Esophagus muscularis mucosa (tissue), 4 donors: ENCODE data around the gene CNGA1. TPM values are rescaled to one million over a fixed set of nuclear protein-coding genes. Genes with fewer than 3 reads are reported as not detected.
"Not testable (repeated sequence)": the region's sequence is repeated elsewhere in the genome, so short reads cannot be mapped to it uniquely, and the experiment has no call there.

Experiments
- DNase-seq: peaks from one replicate; pipeline ENCODE4 v3.0.0-alpha.2; 2017; ENCODE audit errors: extremely low spot score
- H3K27ac ChIP-seq, 4 donors: fragments of 200-600 bp; sonication (generic); replicated peaks in 1 of 4; 1 replicate in 3 of 4; 2 replicates in 1 of 4; pipeline ENCODE4 v1.5.1; 2016 to 2019; ENCODE audit warnings: mild to moderate bottlenecking in 1 of 4
- H3K27me3 ChIP-seq, 4 donors: fragments of 200-600 bp; sonication (generic); one replicate each; pipeline versions ENCODE4 v1.5.1 to v1.6.0; 2016 to 2019
- H3K36me3 ChIP-seq, 4 donors: fragments of 200-600 bp; sonication (generic); one replicate each; pipeline ENCODE4 v1.5.1; 2016 to 2019
- H3K4me1 ChIP-seq, 4 donors: fragments of 200-600 bp; sonication (generic); one replicate each; pipeline ENCODE4 v1.5.1; 2016 to 2019
- H3K4me3 ChIP-seq, 4 donors: fragments of 200-600 bp; sonication (generic); 1 replicate in 2 of 4; 2 replicates in 2 of 4; pipeline ENCODE4 v1.5.1; 2016 to 2019; ENCODE audit warnings: mild to moderate bottlenecking in 4 of 4, moderate library complexity in 1 of 4
- H3K9me3 ChIP-seq, 4 donors: fragments of 200-600 bp; sonication (generic); 1 replicate in 3 of 4; 2 replicates in 1 of 4; pipeline ENCODE4 v1.5.1; 2016 to 2019
- EP300 ChIP-seq: sonication (generic); formaldehyde crosslinking; IDR thresholded peaks from one replicate; pipeline ENCODE4 v1.6.1; 2017; ENCODE audit warnings: antibody characterized with exemption
- POLR2A ChIP-seq: fragments of 450-650 bp; IDR thresholded peaks from one replicate; pipeline ENCODE4 v1.6.1; 2017; ENCODE audit warnings: antibody characterized with exemption, moderate library complexity, mild to moderate bottlenecking, low read depth
- POLR2AphosphoS5 ChIP-seq, 2 donors: sonication (generic); formaldehyde crosslinking; IDR thresholded peaks; one replicate each; pipeline ENCODE4 v1.6.1; 2017; ENCODE audit warnings: antibody characterized with exemption in 2 of 2
- WGBS: methylation state at CpG from one replicate; pipeline ENCODE4 v1.1.5; 2018; 5-methylcytosine and 5-hydroxymethylcytosine counted together
- intact Hi-C: fragments of 100-400 bp; cut with DNase I; formaldehyde crosslinking; loops from one replicate; pipeline ENCODE4 v1.15.1; 2023
- total RNA-seq, 4 donors: library from RNA; depleted of rRNA; stranded (reverse); fragments of >200 nt; gene quantifications; one replicate each; pipeline versions ENCODE4 v1.1.0 to v1.2.1, GENCODE V29; 2016
- TF ChIP-seq, protein P1 (sequence below), 3 experiments: fragments of 200-600 bp in 2 of 3; fragments of 450-650 bp in 1 of 3; sonication (generic) in 2 of 3; IDR thresholded peaks; one replicate each; pipeline ENCODE4 v1.5.1; 2017 to 2019; ENCODE audit warnings: antibody characterized with exemption in 3 of 3, mild to moderate bottlenecking in 2 of 3, moderate library complexity in 1 of 3

The CNGA1 gene
- total RNA-seq, 4 donors from 2014 or later = 0.33 to 4.0 TPM; not detected in 2

DNA sequence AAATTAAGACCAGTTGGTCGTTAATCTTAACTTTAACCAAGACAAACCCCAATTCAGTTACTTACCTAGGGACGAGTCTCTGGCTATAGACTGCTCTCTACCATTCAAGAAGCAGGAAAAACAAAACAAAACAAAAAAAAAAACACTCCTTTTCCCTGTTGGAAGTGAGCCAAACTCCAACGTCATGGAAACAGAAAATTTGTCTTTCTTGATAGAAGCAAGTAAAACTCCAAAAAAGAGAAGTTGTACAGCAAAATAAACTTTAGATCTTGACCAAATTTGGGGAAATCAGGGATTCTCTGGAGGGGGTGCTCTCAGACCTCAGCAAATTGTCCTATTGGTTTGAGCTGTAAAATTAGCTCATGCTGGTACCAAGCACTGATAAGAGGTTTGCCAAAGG, 3.7 kb downstream of the CNGA1 start:
- H3K36me3 ChIP-seq = no peaks in the 10 kb centered on the region
- no peak for TF ChIP-seq POLR2AphosphoS5 (IDR thresholded peaks at IDR 0.05)
- TF ChIP-seq EP300 = no peak
- TF ChIP-seq POLR2A = no peak
- TF ChIP-seq, protein P1, sequence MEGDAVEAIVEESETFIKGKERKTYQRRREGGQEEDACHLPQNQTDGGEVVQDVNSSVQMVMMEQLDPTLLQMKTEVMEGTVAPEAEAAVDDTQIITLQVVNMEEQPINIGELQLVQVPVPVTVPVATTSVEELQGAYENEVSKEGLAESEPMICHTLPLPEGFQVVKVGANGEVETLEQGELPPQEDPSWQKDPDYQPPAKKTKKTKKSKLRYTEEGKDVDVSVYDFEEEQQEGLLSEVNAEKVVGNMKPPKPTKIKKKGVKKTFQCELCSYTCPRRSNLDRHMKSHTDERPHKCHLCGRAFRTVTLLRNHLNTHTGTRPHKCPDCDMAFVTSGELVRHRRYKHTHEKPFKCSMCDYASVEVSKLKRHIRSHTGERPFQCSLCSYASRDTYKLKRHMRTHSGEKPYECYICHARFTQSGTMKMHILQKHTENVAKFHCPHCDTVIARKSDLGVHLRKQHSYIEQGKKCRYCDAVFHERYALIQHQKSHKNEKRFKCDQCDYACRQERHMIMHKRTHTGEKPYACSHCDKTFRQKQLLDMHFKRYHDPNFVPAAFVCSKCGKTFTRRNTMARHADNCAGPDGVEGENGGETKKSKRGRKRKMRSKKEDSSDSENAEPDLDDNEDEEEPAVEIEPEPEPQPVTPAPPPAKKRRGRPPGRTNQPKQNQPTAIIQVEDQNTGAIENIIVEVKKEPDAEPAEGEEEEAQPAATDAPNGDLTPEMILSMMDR (IDR thresholded peaks at IDR 0.05) = no peak
- WGBS = 66% methylated on average over 3 of the region's 3 CpGs
- H3K9me3 ChIP-seq = peaks cover 0 to 1% (median 0%) of the 10 kb centered on the region in 4 donors
- peaks cover 6 to 19% (median 18%) of the 10 kb centered on the region in 4 donors for H3K4me1 ChIP-seq
- no peak for DNase-seq
- peaks cover 0 to 32% (median 6%) of the 10 kb centered on the region in 4 donors for H3K27me3 ChIP-seq
- intact Hi-C loops = no loop called here
- no peak overlapping the region for H3K4me3 ChIP-seq
- H3K27ac ChIP-seq = no peak overlapping the region

DNA sequence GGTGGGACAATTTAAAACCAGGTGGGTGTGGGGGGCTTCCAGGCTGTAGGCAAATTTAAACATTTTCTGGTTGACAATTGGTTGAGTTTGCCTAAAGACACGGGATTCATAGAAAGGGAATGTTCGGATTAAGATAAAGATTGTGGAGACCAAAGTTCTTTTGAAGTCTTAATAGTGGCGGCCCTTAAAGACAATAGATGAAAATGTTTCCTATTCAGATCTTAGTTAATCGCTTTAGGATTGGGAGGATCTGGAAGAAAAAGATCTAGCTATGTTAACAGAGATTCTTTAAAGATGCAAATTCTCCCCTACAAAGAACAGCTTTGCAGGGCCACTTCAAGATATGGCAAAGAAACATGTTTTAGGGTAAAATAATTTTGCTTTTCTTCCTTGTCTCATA, 4.8 kb downstream of the CNGA1 start:
- peaks cover 0 to 10% (median under 1%) of the 10 kb centered on the region in 4 donors for H3K9me3 ChIP-seq
- H3K4me1 ChIP-seq = peaks cover 6 to 11% (median 10%) of the 10 kb centered on the region in 4 donors
- H3K36me3 ChIP-seq = no peaks in the 10 kb centered on the region
- H3K4me3 ChIP-seq = no peak overlapping the region
- 91% methylated on average over 4 of the region's 4 CpGs for WGBS
- intact Hi-C loops = no loop called here
- H3K27me3 ChIP-seq = peaks cover 0 to 22% (median 0%) of the 10 kb centered on the region in 4 donors
- TF ChIP-seq EP300 = no peak
- no peak for TF ChIP-seq POLR2AphosphoS5 (IDR thresholded peaks at IDR 0.05)
- TF ChIP-seq, protein P1 (IDR thresholded peaks at IDR 0.05) = no peak
- TF ChIP-seq POLR2A = no peak
- H3K27ac ChIP-seq = no peak overlapping the region
- DNase-seq = no peak

DNA sequence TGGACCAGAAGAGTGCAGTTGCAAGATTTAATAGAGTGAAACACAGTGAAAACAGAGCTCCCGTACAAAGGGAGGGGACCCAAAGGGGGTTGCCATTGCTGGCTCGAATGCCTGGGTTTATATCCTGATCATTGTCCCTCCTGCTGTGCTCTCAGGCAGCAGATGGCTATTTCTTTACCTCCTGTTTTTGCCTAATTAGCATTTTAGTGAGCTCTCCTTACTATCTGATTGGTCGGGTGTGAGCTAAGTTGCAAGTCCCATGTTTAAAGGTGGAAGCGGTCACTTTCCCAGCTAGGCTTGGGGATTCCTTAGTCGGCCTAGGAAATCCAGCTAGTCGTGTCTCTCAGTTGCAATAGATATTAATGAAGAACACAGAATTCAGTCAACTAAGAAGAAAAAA, 5.6 kb downstream of the CNGA1 start:
- H3K36me3 ChIP-seq, H3K4me3 ChIP-seq, DNase-seq, intact Hi-C loops, H3K27ac ChIP-seq, H3K4me1 ChIP-seq: not testable (repeated sequence)
- Histone ChIP-seq H3K27me3 (peaks cover 0 to 14% (median 0%) of the 10 kb centered on the region in 4 donors), H3K9me3 (peaks cover 0 to 14% (median 2%) of the 10 kb centered on the region in 4 donors)
- 90% methylated on average over 6 of the region's 6 CpGs for WGBS

DNA sequence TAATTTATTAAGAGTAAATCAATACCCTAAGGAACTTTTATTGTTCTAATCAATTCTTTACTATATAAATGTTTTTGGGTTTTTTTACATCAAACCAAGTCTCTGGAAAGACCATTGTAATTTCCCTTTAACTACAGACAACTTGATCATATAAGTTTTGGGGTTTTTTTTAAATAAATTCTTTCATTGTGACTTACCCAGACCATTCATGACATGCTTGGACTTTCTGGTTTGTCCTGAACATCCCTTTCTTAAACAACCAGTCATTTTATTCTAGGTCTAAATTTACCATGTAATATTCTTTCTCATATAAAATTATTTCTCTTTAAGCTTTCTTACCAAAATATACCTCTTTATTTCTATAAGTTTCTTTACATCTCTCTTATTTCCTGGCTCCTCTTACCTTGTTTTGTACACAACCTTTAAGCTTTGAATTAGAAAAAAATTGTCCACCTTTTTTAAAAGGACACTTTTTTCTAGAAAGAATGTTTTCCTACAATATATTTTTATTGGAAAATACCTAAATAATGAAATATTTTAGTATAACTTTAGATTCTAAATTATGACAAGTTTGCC, 8.4 kb downstream of the CNGA1 start:
- no peaks in the 10 kb centered on the region for H3K36me3 ChIP-seq
- H3K4me3 ChIP-seq = no peak overlapping the region
- H3K27ac ChIP-seq = no peak overlapping the region
- H3K4me1 ChIP-seq = no peaks in the 10 kb centered on the region
- intact Hi-C loops = no loop called here
- no peaks in the 10 kb centered on the region for H3K27me3 ChIP-seq
- no peak for DNase-seq
- TF ChIP-seq POLR2AphosphoS5 (IDR thresholded peaks at IDR 0.05) (no peak), EP300 (no peak), POLR2A (no peak)
- TF ChIP-seq, protein P1 (IDR thresholded peaks at IDR 0.05) = no peak
- peaks cover 0 to 14% (median 2%) of the 10 kb centered on the region in 4 donors for H3K9me3 ChIP-seq

DNA sequence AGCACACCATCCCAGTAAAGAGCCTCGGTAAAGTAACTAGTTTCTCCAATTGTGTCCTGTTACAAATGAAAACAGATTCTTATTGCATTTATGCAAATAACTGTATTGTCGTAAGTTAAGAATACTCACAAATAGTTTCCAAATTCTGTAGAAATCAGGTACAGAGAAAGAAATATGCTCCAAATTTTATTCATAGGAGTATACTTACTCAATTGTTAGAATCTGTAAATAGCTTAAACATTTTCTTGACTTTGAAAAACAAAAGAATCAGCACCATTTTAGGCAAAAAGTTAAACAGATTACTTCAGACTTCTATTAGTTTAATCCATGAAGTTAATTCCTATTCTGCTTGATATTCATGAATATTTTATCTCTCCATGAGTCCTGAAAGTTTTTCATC, 10.7 kb downstream of the CNGA1 start:
- H3K9me3 ChIP-seq = peaks cover 0 to 14% (median 2%) of the 10 kb centered on the region in 4 donors
- no peaks in the 10 kb centered on the region for H3K27me3 ChIP-seq
- H3K4me3 ChIP-seq = no peak overlapping the region
- no peaks in the 10 kb centered on the region for H3K4me1 ChIP-seq
- H3K36me3 ChIP-seq = no peaks in the 10 kb centered on the region
- TF ChIP-seq, protein P1 (IDR thresholded peaks at IDR 0.05) = no peak
- TF ChIP-seq EP300 (no peak), POLR2A (no peak), POLR2AphosphoS5 (IDR thresholded peaks at IDR 0.05) (no peak)
- no peak overlapping the region for H3K27ac ChIP-seq
- intact Hi-C loops = no loop called here
- 91% methylated on average over 2 of the region's 2 CpGs for WGBS
- no peak for DNase-seq
